Measurements from ENCODE around the gene TMEM115. TPM values are rescaled to one million over a fixed set of nuclear protein-coding genes. Genes with fewer than 3 reads are reported as not detected.
A peak's percentile ranks its signal among the peaks of the same experiment; 100 is the strongest.

Gene TMEM115
- total RNA-seq, 1 donor from 2014 or later = 55.7 TPM

- no peak for DNase-seq (ENCODE audit: low spot score in 2 of 2)
- H3K9me3 ChIP-seq = no peaks in the 10 kb centered on the region
- peaks cover 8 to 28% of the 10 kb centered on the region in 2 donors for H3K4me1 ChIP-seq
- intact Hi-C loops (cut with DNase I) = no loop called here
- H3K27me3 ChIP-seq = no peaks in the 10 kb centered on the region
- H3K36me3 ChIP-seq = peaks cover 0 to 24% of the 10 kb centered on the region in 2 donors
- H3K4me3 ChIP-seq = peak overlapping the region; percentile 66 to 81
- H3K27ac ChIP-seq = peak overlapping the region; percentile 92 to 93
- TF ChIP-seq CTCF (IDR thresholded peaks at IDR 0.05) = no peak
Measured at GRCh38 chr3:50319894-50320625, 39.3 kb downstream of the TMEM115 start.

- Histone ChIP-seq H3K27ac (peak overlapping the region in 1 of 2 donors; percentile 19), H3K4me1 (peaks cover 8 to 28% of the 10 kb centered on the region in 2 donors), H3K27me3 (no peaks in the 10 kb centered on the region), H3K9me3 (no peaks in the 10 kb centered on the region), H3K36me3 (peaks cover 0 to 21% of the 10 kb centered on the region in 2 donors), H3K4me3 (peak overlapping the region in 1 of 2 donors; percentile 66)
- DNase-seq (ENCODE audit: low spot score in 2 of 2) = no peak
- TF ChIP-seq CTCF (IDR thresholded peaks at IDR 0.05) = no peak
- intact Hi-C loops (cut with DNase I) = no loop called here
Measured at GRCh38 chr3:50319181-50319893, 40.0 kb downstream of the TMEM115 start.

GRCh38 chr3:50318615-50319014 lies 40.7 kb downstream of the TMEM115 start:
- H3K4me3 ChIP-seq = peak overlapping the region in 1 of 2 donors; percentile 21
- H3K36me3 ChIP-seq = peaks cover 0 to 21% of the 10 kb centered on the region in 2 donors

GRCh38 chr3:50318163-50318562 lies 41.2 kb downstream of the TMEM115 start:
- TF ChIP-seq CTCF (IDR thresholded peaks at IDR 0.05) = no peak
- DNase-seq (ENCODE audit: low spot score in 2 of 2) = no peak
- Histone ChIP-seq H3K27me3 (no peaks in the 10 kb centered on the region), H3K4me1 (peaks cover 8 to 28% of the 10 kb centered on the region in 2 donors), H3K9me3 (no peaks in the 10 kb centered on the region), H3K4me3 (peak overlapping the region in 1 of 2 donors; percentile 5), H3K27ac (no peak overlapping the region), H3K36me3 (peaks cover 0 to 21% of the 10 kb centered on the region in 2 donors)
- intact Hi-C loops (cut with DNase I) = no loop called here

More at GRCh38 chr3:50318615-50319014, 40.7 kb downstream of the TMEM115 start:
- Histone ChIP-seq H3K27me3 (no peaks in the 10 kb centered on the region), H3K4me1 (peaks cover 8 to 28% of the 10 kb centered on the region in 2 donors), H3K27ac (peak overlapping the region in 1 of 2 donors; percentile 19), H3K9me3 (no peaks in the 10 kb centered on the region)
- TF ChIP-seq CTCF (IDR thresholded peaks at IDR 0.05) = no peak
- intact Hi-C loops (cut with DNase I) = no loop called here
- no peak for DNase-seq (ENCODE audit: low spot score in 2 of 2)

- Histone ChIP-seq H3K27me3 (no peaks in the 10 kb centered on the region), H3K36me3 (peaks cover 0 to 21% of the 10 kb centered on the region in 2 donors), H3K4me3 (no peak overlapping the region), H3K4me1 (peaks cover 8 to 27% of the 10 kb centered on the region in 2 donors), H3K9me3 (no peaks in the 10 kb centered on the region), H3K27ac (no peak overlapping the region)
- DNase-seq (ENCODE audit: low spot score in 2 of 2) = no peak
- no peak for TF ChIP-seq CTCF (IDR thresholded peaks at IDR 0.05)
- intact Hi-C loops (cut with DNase I) = no loop called here
Measured at GRCh38 chr3:50317300-50317699, 42.0 kb downstream of the TMEM115 start.
